ENCODE measurements around the gene DCC. TPM values are rescaled to one million over a fixed set of nuclear protein-coding genes. Genes with fewer than 3 reads are reported as not detected.

Gene DCC
- total and polyA plus RNA-seq, 2 experiments from 2014 or later = 0.27 to 0.38 TPM

DNA sequence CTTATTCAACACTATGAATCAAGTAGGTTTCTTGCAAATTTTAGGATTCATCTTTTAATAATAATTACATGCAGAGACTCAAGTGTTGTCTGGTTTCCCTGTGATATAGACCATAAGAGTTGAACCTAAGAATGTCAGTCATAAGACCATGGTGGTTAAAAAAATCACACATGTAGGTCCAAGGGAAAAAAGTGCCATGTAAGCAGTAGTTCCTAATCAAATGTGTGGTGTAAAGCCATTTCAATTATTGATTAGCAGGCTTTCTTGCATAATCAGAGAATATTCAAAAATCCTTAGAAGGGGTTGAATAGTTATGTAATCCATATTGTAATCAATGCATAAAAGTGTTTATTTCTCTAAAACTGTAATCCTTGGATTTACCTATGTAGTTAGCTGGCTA, 93.8 kb downstream of the DCC start:
- peaks cover 26% of the 10 kb centered on the region for H3K27me3 ChIP-seq

DNA sequence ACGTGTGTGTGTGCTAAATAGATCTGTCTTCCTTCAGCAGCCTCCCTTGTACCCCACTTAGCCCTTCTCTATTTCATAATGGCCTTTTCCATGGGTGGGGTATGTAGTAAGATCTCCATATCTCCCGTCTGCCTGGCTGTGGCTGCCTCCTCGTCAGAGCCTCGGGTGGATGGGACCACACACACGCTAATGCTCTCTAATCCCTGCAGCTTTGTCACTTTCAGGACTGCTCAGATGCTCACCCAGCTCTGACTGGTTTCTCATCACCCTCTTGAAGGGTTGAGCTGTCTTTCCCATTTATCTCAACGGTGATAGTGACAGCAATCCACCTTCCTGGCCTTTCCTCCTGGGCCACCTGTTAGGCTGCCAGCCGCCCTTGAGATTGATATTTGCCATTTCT, 95.3 kb downstream of the DCC start:
- Histone ChIP-seq H3K27me3 (peaks cover 20% of the 10 kb centered on the region), H3K4me3 (no peak overlapping the region), H3K9me3 (ENCODE audit: low read depth) (no peaks in the 10 kb centered on the region), H3K36me3 (no peaks in the 10 kb centered on the region), H3K27ac (no peak overlapping the region), H3K4me1 (ENCODE audit: low read depth) (peaks cover 24% of the 10 kb centered on the region)
- peak in 1 of 2 donors; percentile 17 for DNase-seq (ENCODE audit: low read depth in 1 of 2, low spot score in 1 of 2)
- TF ChIP-seq, protein P1, sequence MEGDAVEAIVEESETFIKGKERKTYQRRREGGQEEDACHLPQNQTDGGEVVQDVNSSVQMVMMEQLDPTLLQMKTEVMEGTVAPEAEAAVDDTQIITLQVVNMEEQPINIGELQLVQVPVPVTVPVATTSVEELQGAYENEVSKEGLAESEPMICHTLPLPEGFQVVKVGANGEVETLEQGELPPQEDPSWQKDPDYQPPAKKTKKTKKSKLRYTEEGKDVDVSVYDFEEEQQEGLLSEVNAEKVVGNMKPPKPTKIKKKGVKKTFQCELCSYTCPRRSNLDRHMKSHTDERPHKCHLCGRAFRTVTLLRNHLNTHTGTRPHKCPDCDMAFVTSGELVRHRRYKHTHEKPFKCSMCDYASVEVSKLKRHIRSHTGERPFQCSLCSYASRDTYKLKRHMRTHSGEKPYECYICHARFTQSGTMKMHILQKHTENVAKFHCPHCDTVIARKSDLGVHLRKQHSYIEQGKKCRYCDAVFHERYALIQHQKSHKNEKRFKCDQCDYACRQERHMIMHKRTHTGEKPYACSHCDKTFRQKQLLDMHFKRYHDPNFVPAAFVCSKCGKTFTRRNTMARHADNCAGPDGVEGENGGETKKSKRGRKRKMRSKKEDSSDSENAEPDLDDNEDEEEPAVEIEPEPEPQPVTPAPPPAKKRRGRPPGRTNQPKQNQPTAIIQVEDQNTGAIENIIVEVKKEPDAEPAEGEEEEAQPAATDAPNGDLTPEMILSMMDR (IDR thresholded peaks at IDR 0.05; ENCODE audit: low read depth, low read length) = no peak

More for the DNA sequence above, 93.8 kb downstream of the DCC start:
- Histone ChIP-seq H3K4me3 (no peak overlapping the region), H3K9me3 (ENCODE audit: low read depth) (no peaks in the 10 kb centered on the region), H3K4me1 (ENCODE audit: low read depth) (peaks cover 11% of the 10 kb centered on the region), H3K27ac (no peak overlapping the region), H3K36me3 (no peaks in the 10 kb centered on the region)
- no peak for DNase-seq (ENCODE audit: low read depth in 1 of 2, low spot score in 1 of 2)
- TF ChIP-seq, protein P1 (IDR thresholded peaks at IDR 0.05; ENCODE audit: low read depth, low read length) = no peak

DNA sequence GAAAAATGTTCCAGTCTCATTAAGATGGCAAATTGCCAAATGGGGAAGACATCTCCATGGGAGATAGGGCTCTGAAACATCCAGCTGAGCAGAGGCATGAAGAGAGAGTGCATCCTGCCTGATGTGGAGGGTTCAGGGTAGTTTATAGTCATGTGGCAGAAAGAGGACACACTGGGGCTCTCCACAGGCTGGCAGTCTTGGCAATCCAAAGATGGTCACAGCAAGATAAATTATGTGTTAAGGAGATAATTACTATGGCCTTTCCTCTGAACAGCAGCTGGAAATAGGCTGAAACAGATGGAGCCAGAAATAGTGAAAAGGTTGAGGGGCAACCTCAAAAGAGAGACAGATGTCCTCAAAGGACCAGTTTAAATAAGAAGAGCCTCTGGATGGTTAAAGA, 97.2 kb downstream of the DCC start:
- H3K4me3 ChIP-seq = no peak overlapping the region
- peaks cover 5% of the 10 kb centered on the region for H3K27me3 ChIP-seq
- H3K27ac ChIP-seq = no peak overlapping the region

DNA sequence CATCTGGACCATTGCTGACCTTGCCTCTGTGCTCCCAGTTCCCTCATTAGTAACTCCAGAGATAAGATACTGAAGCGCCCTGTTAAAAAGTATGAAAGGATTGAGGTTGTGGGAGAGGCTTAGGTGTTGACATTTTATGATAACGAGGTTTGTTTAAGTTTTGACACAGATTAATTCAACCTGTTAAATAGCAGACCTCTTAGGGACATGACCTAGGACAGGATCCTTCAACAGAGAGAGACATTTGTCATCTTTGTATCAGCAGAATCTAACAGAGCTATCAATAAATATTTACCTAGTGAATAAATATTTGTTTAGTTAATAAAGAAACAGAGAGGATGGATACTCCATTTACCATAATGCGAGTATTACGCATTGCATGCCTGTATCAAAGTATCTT, 99.5 kb downstream of the DCC start:
- H3K27me3 ChIP-seq = no peaks in the 10 kb centered on the region
- H3K4me3 ChIP-seq = no peak overlapping the region
- peaks cover 30% of the 10 kb centered on the region for H3K4me1 ChIP-seq (ENCODE audit: low read depth)
- DNase-seq (ENCODE audit: low read depth in 1 of 2, low spot score in 1 of 2) = peak in 1 of 2 donors; percentile 10
- TF ChIP-seq, protein P1 (IDR thresholded peaks at IDR 0.05; ENCODE audit: low read depth, low read length) = no peak
- H3K27ac ChIP-seq = no peak overlapping the region
- no peaks in the 10 kb centered on the region for H3K9me3 ChIP-seq (ENCODE audit: low read depth)
- H3K36me3 ChIP-seq = no peaks in the 10 kb centered on the region

More for the DNA sequence above, 97.2 kb downstream of the DCC start:
- DNase-seq (ENCODE audit: low read depth in 1 of 2, low spot score in 1 of 2) = no peak
- Histone ChIP-seq H3K9me3 (ENCODE audit: low read depth) (no peaks in the 10 kb centered on the region), H3K36me3 (no peaks in the 10 kb centered on the region), H3K4me1 (ENCODE audit: low read depth) (peaks cover 25% of the 10 kb centered on the region)
- TF ChIP-seq, protein P1 (IDR thresholded peaks at IDR 0.05; ENCODE audit: low read depth, low read length) = no peak

DNA sequence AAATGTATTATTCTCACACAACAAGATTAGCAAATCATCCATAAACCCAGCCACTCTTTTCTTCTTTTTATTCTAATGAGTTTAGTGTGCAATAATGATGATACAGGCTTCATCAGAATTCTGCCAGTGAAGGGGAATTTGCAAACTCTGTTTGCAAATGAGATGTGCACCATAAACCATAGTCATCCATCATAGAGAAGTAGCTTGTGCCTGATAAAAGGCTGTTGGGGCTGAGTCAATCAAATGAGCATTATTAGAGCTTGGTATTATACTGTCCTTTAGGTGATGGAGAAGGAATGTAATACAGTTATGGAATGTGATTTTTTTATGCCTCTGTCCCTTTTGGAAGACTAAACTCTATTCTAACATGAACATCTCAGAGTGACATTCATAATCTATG, 101.8 kb downstream of the DCC start:
- Histone ChIP-seq H3K27me3 (no peaks in the 10 kb centered on the region), H3K36me3 (no peaks in the 10 kb centered on the region), H3K9me3 (ENCODE audit: low read depth) (no peaks in the 10 kb centered on the region), H3K4me3 (no peak overlapping the region), H3K4me1 (ENCODE audit: low read depth) (peaks cover 30% of the 10 kb centered on the region), H3K27ac (no peak overlapping the region)
- DNase-seq (ENCODE audit: low read depth in 1 of 2, low spot score in 1 of 2) = no peak
- TF ChIP-seq, protein P1 (IDR thresholded peaks at IDR 0.05; ENCODE audit: low read depth, low read length) = no peak

DNA sequence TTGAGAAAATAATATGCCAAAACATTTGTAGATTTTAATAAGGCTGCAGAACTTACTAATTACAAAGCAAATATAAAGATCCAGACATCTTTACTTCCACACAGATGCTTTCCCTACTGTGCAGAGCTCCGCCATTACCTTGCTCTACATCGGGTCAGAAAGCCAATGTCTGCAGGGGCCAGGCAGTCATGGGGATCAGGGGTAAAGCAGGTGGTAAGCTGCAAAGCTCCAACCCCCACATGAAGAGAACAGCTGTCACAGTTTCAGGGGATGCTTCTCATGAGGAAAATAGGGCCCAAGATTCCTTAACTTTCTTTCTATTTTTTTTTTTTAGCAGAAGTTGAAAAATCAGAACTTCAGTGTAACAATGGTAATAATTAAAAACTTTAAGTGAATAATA, 102.7 kb downstream of the DCC start:
- H3K4me1 ChIP-seq (ENCODE audit: low read depth) = peaks cover 24% of the 10 kb centered on the region
- DNase-seq (ENCODE audit: low read depth in 1 of 2, low spot score in 1 of 2) = no peak
- H3K36me3 ChIP-seq = no peaks in the 10 kb centered on the region
- H3K9me3 ChIP-seq (ENCODE audit: low read depth) = no peaks in the 10 kb centered on the region
- no peaks in the 10 kb centered on the region for H3K27me3 ChIP-seq
- no peak overlapping the region for H3K27ac ChIP-seq
- TF ChIP-seq, protein P1 (IDR thresholded peaks at IDR 0.05; ENCODE audit: low read depth, low read length) = no peak
- no peak overlapping the region for H3K4me3 ChIP-seq
